HG03342 (cell line): ENCODE data around the gene PIP5K1B.

ENCODE experiments used
- ATAC-seq: cut with Tn5 transposase; IDR thresholded peaks from one replicate; pipeline ENCODE4 v1.9.1; 2021; ENCODE audit warnings: mild to moderate bottlenecking, moderate library complexity; ENCODE audit not compliant: unreplicated experiment

Gene PIP5K1B

GRCh38 chr9:68947842-68948569 is 243.0 kb downstream of the PIP5K1B start:
- ATAC-seq = no peak

DNA sequence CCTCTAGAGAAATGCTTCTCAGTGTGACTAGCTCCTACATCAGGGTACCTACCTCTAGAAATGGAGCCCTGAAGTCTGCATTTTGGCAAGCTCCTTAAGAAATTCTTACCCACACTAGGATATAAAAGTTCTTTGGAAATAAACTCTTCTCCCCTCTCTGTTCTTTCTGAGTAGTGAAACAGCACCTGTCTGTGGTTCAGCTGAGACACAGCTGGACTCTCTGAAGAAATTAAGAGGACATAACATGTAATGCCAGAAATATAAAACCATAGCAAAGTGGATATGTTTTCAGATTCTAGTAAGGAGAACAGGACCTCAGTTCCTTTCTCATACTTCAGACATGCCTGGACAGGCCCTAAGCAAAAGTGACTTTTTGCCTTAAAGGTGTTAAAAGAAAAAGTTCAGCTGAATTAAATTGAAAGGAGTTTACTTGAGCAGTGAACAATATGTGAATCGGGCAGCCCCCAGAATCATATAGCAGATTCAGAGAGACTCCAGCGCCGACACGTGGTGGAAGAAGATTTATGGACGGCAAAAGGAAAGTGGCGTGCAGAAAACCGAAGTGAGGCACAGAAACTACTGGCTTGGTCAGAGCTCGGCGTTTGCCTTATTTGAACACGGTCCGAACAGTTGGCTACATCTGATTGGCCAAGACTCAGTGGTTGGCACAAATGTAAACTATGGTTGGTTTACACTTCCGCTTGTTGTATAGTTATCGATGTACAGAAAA is 244.4 kb downstream of the PIP5K1B start:
- no peak for ATAC-seq

GRCh38 chr9:68950188-68950587 is 245.1 kb downstream of the PIP5K1B start:
- no peak for ATAC-seq

- no peak for ATAC-seq
Measured at GRCh38 chr9:68950689-68951088, 245.6 kb downstream of the PIP5K1B start.

- peak; percentile 72 for ATAC-seq
Measured at GRCh38 chr9:68951879-68952659, 247.0 kb downstream of the PIP5K1B start.

GRCh38 chr9:68953771-68954170 is 248.7 kb downstream of the PIP5K1B start:
- no peak for ATAC-seq

DNA sequence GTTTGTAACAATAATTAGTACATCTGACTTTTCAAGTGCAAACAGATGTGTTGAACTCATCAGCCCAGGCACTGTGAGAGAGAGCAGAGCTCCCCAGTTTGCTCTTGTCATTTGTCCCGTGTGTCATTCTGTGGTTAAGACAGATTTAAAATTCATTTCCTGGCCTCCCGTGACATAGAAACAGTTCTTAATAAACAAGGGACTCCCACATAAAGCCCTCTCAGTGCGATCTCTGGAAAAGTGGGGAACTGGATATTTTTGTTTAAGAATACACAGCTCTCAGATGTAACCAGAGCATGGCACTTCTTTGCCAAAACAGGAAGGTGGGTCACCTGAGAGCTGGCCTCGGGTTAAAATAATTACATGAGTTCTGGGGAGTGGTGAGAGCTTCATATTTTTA is 250.3 kb downstream of the PIP5K1B start:
- ATAC-seq = no peak

DNA sequence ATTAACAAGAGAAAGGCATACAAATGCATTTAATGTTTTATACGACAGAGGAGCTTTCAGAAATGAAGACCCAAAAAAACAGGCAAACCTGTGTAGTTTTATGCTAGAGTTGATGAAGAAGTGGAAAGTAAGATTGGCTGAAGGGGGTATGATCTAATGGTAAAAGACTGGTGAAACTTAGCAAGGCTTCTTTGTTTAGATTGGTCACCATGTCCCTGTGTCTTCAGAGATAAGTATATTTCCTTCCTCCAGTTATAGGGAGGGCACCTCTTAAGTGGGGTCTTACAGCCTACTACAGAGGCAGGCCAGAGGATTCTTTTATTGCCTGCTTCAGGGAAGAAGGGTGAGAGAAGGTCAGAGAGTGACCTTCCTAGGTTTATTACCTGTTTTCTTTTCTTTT is 252.4 kb downstream of the PIP5K1B start:
- no peak for ATAC-seq

- peak; percentile 52 for ATAC-seq
Measured at GRCh38 chr9:68961587-68961986, 256.5 kb downstream of the PIP5K1B start.

DNA sequence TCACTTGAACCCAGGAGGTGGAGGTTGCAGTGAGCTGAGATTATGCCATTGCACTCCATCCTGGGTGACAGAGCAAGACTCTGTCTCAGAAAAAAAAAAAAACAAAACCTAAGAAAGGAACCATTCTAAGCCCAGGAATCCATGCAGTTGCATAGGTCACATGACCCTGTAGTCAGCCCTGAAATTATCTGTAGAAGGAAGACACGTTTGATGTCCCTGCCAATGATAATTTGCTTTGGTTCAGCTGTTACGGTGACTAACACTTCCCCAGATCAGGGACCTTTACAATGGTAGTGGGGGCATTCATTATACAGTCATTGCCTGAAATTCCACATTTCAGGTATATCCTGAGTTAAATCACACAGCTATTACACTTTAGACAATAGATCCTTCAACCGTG is 258.4 kb downstream of the PIP5K1B start:
- no peak for ATAC-seq

GRCh38 chr9:68964102-68964541 is 259.1 kb downstream of the PIP5K1B start:
- no peak for ATAC-seq

- ATAC-seq = no peak
Measured at GRCh38 chr9:68964765-68965164, 259.7 kb downstream of the PIP5K1B start.

- peak; percentile 56 for ATAC-seq
Measured at GRCh38 chr9:68966496-68966944, 261.5 kb downstream of the PIP5K1B start.

DNA sequence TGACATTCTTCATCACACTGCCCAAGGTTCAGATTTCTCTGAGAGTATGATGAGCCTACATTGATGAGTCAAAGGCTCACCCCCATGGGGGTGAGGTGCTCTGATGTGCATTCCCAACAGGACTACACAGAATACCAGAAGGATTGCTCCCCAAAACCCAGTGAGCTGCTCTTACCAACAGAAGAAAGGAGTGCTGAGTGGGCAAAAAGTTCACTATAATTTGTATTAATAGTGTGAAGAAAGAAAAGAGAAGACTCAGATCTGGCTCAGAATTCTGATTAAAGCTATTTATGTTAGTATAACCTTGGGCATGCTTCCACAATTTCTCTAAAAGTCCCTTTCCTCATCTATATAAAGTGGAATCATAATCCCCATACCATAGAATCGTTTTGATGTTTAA is 262.8 kb downstream of the PIP5K1B start:
- ATAC-seq = no peak

DNA sequence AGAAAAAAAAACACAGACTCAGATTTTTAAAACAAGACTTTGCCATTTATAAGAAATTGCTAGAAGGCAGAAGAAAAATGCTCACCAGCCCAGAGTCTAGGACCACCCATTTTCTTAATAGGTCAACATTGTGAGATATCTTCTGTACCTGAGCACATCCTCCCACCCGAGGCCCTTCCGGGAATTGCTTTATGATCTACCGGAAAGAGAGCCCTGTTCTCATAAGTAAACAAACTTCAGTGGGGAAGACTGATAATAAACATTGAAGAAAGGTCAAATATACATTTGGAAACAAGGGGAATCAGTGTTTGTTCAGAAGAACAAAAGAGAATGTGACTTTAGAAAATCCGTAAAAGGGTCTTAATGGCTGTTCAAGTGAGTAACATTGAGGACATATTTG is 264.5 kb downstream of the PIP5K1B start:
- ATAC-seq = no peak

GRCh38 chr9:68970151-68970550 is 265.1 kb downstream of the PIP5K1B start:
- no peak for ATAC-seq

DNA sequence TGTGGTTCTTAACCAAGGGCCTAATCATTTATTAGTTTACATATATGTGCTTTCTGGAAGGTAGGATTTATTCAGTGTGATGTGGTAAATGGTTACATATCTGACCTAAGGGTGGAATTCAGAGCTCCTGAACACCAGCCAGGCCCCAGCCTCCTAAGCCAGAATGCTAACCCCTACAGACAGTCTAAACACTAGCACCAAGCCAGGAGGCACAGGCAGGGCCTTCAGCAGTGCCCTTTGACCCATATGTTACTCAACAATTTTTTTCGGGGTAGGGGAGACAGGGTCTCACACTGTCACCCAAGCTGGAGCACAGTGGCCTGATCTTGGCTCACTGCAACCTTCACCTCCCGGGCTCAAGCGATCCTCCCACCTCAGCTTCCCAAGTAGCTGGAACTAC is 268.6 kb downstream of the PIP5K1B start:
- no peak for ATAC-seq

DNA sequence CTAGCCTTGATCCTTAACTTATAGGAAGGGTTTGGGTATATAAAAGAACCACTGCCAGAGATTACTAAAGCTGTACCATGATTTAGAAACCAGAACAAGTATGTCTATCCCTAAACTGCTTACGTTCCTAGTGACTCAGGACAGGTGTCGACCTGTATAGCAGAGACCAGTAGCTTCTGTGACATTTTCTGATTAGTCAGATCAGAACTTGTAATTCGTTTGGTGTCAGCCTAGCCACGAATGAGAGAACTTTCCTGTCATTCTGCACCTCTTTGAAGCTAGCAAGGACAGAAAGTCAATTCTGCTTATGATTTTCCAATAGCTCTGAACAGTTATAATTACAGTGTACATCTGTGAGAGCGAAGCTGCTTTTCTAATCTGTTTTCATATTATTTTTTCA is 269.4 kb downstream of the PIP5K1B start:
- ATAC-seq = peak; percentile 87

GRCh38 chr9:68974901-68975300 is 269.9 kb downstream of the PIP5K1B start:
- ATAC-seq = no peak

DNA sequence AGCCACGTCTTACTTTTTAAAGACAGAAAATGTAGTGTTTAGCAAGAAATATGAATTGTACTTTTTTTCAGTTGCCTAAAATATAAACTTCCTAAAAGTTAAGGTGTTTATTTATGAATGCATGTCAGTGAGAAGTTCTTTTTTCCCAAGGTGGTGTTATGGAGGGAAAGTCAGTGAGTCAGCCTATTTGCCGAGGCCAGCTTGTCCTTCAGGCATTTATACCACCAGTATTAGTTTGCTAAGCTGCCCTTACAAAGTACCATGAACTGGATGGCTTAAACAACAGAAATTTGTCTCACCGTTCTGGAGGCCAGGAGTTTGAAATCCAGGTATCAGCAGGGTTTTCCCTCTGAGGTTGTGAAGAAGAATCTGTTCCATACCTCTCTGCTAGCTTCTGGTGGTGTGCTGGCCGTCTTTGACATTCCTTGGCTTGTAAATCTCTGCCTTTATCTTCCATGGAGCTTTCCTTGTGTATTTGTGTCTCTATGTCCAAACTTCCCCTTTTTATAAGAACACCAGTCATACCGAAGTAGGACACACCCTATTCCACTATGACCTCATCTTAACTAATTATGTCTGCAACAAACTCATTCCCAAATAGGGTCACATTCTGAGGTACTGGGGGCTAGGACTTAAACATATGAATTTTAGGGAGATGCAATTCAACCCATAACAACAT is 270.5 kb downstream of the PIP5K1B start:
- no peak for ATAC-seq

- ATAC-seq = peak; percentile 31
Measured at GRCh38 chr9:68978066-68978465, 273.0 kb downstream of the PIP5K1B start.
